KOPT-K1 (cell line): ENCODE measurements around the gene PLXDC1.
"Not testable (repeated sequence)": the region's sequence is repeated elsewhere in the genome, so short reads cannot be mapped to it uniquely, and the experiment has no call there.

Experiments used
- H3K27ac ChIP-seq: fragments of 200-600 bp; sonication (generic); 2 replicates; pipeline ENCODE4 v1.5.1; 2016; ENCODE audit warnings: antibody characterized with exemption, mild to moderate bottlenecking, low read depth, low read length; ENCODE audit not compliant: poor library complexity, severe bottlenecking
- H3K36me3 ChIP-seq: fragments of 200-600 bp; sonication (generic); 2 replicates; pipeline ENCODE4 v1.5.1; 2017; ENCODE audit warnings: antibody characterized with exemption, mild to moderate bottlenecking, low read length, moderate library complexity; ENCODE audit not compliant: insufficient read depth
- H3K9me3 ChIP-seq: fragments of 200-600 bp; sonication (generic); 2 replicates; pipeline ENCODE4 v1.5.1; 2017; ENCODE audit warnings: antibody characterized with exemption, low read length, mild to moderate bottlenecking; ENCODE audit not compliant: insufficient read depth, poor library complexity, severe bottlenecking

Gene PLXDC1

DNA sequence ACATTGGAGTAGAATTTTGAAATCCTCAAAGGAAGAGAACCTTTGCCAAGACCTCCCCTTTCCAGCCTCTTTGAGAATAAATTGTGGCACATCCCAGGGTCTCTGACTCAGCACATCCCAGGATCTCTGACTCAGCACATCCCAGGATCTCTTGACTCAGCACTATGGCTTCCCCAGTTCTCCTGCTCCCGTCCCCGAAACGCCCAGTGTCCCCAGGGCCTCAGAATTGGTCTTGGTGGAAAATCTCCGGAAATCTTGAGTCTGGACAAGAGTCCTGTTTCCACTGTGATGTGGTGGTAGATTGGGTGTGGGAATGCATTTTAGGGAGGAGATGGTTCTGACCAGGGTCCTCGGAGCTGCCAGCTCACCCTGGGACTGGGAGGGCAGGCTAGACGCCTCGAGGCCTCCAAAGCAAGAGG is 19.2 kb downstream of the PLXDC1 start:
- no peaks in the 10 kb centered on the region for H3K9me3 ChIP-seq
- H3K27ac ChIP-seq, result no peak overlapping the region
- no peaks in the 10 kb centered on the region for H3K36me3 ChIP-seq

DNA sequence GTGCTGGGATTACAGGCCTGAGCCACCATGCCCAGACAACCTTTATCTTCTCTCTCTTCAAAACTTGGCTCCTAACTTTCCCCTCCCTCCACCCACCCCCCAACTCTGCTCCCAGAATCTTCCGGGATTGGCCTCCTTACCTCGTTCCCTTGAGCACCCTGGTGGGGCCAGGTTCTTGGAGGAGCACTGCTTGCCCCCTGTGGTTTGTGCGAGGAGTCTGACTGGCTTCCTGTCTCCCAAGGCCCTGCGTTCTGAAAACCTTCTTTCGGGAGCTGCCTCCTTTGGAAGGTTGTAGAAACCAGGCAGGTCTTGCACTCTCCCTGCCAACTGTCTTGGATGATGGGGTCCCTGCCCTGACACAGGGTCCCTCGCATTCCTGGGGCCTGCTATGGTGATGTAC is 19.8 kb downstream of the PLXDC1 start:
- no peaks in the 10 kb centered on the region for H3K36me3 ChIP-seq
- H3K9me3 ChIP-seq, result no peaks in the 10 kb centered on the region
- no peak overlapping the region for H3K27ac ChIP-seq

DNA sequence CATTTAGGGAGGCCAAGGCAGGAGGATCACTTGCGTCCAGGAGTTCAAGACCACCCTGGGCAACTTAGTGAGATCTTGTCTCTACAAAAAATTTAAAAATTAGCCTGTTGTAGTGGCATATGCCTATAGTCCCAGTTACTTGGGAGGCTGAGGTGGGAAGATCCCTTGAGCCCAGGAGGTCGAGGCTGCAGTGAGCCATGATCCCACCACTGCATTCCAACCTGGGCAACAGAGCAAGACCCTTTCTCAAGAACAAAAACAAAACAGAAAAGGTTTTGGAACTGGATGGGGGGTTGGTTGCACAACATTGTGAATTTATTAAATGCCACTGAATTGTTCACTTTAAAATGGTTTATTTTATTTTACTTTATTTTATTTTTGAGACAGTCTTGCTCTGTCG is 21.2 kb downstream of the PLXDC1 start:
- Histone ChIP-seq H3K27ac (no peak overlapping the region), H3K9me3 (no peaks in the 10 kb centered on the region), H3K36me3 (no peaks in the 10 kb centered on the region)

DNA sequence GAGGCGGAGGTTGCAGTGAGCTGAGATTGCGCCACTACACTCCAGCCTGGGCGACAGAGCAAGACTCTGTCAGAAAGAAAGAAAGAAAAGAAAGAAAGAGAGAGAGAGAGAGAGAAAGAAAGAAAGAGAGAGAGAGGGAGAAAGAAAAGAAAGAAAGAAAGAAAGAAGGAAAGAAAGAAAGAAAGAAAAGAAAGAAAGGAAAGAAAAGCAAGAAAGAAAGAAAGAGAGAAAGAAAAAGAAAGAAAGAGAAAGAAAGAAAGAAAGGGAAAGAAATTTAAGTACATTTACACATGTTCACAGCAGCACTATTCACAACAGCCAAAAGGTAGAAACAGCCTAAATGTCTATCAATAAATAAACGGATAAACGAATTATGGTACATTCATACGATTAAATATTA is 21.9 kb downstream of the PLXDC1 start:
- H3K36me3 ChIP-seq, H3K9me3 ChIP-seq, H3K27ac ChIP-seq: not testable (repeated sequence)

DNA sequence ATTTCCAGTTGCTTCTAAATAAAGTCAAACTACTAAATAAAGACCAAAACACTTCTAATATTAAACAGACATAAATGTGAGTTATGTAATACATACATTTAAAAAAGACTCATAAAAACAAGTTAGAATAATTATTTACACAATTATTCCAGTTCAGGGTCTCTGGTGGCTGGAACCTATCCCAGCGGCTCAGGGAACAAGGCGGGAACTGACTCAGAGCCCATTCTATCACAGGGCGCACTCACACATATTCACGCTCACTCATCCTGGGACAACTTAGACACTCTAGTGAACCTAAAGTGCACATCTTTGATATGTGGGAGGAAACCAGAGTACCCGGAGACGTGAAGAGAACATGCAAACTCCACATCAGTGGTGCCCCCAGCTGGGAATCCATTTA is 25.0 kb downstream of the PLXDC1 start:
- Histone ChIP-seq H3K9me3 (no peaks in the 10 kb centered on the region), H3K27ac (no peak overlapping the region), H3K36me3 (no peaks in the 10 kb centered on the region)

DNA sequence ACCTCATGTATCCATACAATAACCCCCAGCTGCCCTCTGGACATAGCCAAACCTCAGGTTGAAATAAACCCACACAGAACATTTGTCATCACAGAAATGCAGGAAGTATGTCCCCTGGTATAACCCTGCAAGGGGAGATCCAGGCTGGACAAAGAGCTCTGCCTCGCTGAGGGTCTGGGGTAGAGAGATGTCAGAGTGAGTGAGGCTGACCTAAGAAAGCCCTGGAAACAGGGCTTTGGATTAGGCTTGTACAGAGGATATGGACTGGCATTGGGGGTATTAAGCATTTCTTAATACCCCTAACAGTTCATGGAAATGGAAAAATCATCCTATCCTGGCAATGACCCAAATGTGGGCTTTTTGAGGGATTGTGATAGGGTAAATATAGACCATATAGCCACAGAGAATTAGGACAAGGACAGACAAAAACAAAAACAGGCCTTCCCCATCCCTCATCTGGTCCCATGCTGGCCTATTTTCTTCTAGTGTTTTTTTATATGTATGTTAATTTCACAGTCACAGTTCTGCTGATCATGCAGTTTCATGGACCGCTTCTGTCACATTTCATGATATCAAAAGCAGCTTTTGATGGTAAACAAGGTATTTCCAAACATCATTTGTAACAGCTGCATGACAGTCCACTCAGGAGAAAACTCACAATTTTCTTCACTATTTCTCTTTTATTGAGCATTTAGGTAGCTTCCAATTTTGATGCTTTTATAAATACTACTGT is 26.1 kb downstream of the PLXDC1 start:
- no peaks in the 10 kb centered on the region for H3K36me3 ChIP-seq
- no peaks in the 10 kb centered on the region for H3K9me3 ChIP-seq
- H3K27ac ChIP-seq, result no peak overlapping the region

DNA sequence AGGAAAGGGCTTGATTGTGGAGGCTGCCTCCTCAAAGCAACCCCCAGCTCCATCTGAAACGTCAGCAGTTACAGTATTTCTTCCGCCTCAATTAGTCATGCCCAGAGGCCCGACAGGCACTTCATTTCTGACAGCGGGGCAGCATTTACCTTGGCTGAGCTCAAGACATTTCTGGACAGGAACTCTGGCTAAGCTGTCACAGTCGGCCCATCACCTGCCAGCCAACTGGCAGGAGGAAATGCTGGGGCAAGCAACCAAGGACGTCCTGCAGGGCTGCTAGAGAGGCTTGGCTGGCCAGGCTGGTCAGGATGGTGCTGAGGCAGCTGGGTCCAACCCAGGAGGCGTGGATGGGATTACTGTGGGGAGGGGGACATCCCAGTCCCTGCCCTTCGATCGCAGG is 27.8 kb downstream of the PLXDC1 start:
- no peak overlapping the region for H3K27ac ChIP-seq
- no peaks in the 10 kb centered on the region for H3K36me3 ChIP-seq
- no peaks in the 10 kb centered on the region for H3K9me3 ChIP-seq

DNA sequence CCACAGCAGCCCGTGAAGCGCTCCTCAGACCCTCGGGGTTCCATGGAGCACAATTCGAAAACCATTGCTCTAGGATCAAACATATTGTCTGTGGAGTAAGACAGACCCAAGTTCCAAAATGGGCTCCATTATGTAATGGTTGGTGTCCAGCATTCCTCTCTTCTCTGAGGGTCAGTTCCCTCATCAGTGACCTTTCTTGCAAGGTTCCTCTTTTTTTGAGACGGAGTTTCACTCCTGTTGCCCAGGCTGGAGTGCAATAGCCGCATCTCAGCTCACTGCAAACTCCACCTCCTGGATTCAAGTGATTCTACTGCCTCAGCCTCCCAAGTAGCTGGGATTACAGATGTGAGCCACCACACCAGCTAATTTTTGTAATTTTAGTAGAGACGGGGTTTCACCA is 28.4 kb downstream of the PLXDC1 start:
- no peak overlapping the region for H3K27ac ChIP-seq
- H3K36me3 ChIP-seq, result no peaks in the 10 kb centered on the region

DNA sequence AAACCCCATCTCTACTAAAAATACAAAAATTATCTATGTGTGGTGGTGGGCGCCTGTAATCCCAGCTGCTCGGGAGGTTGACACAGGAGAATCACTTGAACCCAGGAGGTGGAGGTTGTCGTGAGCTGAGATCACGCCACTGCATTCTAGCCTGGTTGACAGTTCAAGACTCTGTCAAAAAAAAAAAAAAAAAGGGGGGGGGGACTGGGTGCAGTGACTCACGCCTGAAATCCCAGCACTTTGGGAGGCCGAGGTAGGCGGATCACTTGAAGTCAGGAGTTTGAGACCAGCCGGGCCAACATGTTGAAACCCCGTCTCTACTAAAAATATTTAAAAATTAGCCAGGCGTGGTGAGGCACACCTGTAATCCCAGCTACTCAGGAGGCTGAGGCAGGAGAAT is 29.5 kb downstream of the PLXDC1 start:
- not testable (repeated sequence) for H3K36me3 ChIP-seq, H3K9me3 ChIP-seq, H3K27ac ChIP-seq

More for the DNA sequence above, 28.4 kb downstream of the PLXDC1 start:
- H3K9me3 ChIP-seq, result no peaks in the 10 kb centered on the region

DNA sequence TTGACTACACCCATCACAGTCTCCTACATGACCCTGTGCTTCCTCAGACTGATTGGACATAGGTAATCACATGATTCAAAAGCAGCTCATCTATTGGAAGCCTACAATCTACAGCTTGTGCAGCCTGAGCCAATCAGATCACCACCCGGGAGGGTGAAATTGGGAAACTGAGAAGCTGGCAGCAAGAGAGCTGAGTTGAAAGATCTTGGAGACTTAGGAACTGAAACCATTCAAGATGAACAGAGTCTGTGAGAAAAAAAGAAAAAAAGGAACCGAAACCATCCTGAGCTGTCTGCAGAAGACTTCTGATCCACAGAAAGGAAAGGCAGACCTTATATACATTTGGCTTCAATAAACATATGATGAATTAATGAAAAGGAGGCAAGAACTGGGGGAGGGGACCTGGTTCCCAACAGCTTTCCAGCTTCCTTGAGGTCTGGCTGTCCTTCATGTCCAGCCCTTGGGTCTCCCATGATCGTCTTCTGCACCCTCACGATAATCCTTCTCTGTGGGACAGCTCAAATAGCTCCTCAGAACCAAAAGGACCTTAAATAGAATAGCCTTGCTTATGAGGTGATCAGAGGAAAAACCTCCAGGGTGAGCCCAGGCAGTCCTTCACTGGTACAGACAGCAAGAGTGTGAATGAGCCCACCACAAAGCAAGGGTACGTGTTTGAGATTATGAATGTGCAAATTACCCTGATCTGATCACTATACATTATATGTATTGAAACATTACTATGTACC is 32.6 kb downstream of the PLXDC1 start:
- Histone ChIP-seq H3K36me3 (no peaks in the 10 kb centered on the region), H3K9me3 (no peaks in the 10 kb centered on the region), H3K27ac (no peak overlapping the region)

DNA sequence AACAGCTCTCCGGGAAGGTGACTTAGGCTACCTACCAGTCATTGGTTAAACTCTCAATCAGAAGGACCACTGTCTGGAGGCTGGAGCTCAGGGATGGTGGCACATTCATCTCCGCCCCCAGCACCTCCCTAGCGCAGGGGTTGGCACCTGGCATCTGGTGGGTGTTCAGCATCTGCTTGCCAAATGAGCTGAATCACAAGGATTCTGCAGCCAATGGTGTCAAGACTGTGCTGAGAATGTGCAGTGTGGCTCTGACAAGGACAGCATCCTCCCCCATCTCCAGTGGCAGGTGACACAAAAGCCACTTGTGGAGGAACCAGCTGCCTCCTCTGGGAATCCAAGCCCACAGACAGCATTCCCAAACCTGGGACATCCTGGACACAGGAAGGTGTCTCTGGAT is 35.2 kb downstream of the PLXDC1 start:
- H3K9me3 ChIP-seq, result no peaks in the 10 kb centered on the region
- H3K36me3 ChIP-seq, result no peaks in the 10 kb centered on the region

DNA sequence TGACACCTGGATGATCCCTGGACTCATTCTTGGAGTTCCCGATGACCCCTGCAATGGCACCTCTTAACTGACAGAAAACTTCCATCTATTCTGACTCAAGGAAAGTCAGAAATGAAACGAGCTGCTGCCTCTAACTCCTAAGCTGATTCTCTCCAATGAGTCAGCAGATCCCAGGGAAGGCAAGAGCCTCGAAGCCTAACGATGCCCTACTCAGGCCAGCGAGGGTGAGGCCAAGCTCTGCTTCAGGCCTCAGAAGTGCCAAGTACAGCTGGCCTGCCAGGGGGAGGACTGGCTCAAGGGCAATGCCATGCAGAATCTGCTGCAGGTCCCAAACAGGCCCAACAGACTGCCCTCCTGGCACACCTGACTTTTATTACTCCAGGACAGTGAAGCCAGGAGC is 36.3 kb downstream of the PLXDC1 start:
- no peak overlapping the region for H3K27ac ChIP-seq
- no peaks in the 10 kb centered on the region for H3K36me3 ChIP-seq

More for the DNA sequence above, 35.2 kb downstream of the PLXDC1 start:
- H3K27ac ChIP-seq, result no peak overlapping the region

DNA sequence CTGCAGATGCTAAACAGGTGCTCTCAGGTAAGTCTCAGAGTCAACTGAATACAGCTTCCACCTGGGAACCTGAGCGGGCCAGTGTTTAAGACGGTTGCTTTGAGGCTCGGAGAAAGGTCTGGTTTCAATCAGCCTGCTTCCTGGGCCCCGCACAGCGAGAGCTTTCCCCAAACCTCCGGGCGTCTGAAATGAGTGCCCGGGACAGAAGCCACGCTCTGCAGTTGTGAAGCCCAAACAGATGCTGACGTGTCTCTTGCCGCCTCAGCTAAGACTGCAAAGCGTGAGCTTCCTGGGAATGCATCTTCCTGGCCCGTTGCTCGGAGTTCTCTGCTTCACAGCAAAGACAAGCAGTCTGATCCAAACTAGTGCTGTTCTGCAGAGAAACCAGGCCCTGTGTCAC is 36.7 kb downstream of the PLXDC1 start:
- H3K9me3 ChIP-seq, result no peaks in the 10 kb centered on the region

More for the DNA sequence above, 36.3 kb downstream of the PLXDC1 start:
- no peaks in the 10 kb centered on the region for H3K9me3 ChIP-seq

DNA sequence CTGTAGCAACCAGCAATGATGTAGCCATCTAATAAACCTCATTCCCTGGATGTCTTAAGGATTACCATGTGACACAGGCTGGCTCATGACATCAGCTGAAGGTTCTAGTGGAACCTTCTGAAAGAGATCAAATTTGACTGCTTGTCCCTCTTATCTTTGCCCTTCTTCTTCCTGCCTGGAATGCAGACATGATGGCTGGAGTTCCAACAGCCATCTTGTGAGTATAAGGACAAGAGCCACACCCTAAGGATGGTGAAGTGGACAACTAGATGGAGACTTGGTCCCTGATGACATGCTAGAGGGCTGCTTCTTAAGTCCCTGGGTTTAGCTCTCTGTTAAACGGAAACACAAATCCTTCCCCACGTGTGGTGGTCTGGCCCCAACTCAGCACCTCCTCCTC is 37.6 kb downstream of the PLXDC1 start:
- Histone ChIP-seq H3K27ac (no peak overlapping the region), H3K9me3 (no peaks in the 10 kb centered on the region), H3K36me3 (no peaks in the 10 kb centered on the region)

More for the DNA sequence above, 36.7 kb downstream of the PLXDC1 start:
- H3K27ac ChIP-seq, result no peak overlapping the region
- no peaks in the 10 kb centered on the region for H3K36me3 ChIP-seq

DNA sequence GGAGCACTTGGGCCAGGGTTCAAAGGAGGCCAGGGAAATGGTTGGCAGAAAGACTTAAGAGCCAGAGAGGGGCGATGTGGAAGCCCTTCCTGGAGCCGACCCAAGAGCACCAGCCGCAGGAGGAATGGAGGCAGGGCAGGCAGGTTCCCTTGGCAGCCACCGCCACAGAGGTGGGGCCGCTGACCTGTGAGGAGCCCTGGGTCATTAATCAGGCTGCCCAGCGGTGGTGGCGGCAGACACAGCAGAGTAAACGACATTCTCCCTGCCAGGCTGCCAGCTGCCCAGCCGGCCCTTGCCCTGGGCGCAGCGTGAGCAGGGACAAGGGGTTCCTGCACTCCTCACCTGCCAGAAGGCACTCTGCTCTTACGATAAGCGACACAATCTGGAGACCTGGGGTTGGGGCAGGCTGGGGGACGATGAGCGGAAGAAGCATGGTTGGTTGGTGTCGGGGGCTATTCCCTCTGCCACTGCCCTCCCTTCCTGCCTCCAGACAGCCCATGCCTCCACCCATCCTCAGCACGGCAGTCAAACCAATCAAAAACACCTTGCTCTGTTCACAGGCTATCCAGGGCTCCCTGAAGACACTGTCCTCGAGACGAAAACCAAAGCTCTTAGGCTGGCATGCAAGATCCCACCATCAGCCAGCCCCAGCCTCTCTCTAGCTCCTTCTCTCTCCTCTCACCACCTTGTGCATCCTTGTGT is 40.9 kb downstream of the PLXDC1 start:
- Histone ChIP-seq H3K36me3 (no peaks in the 10 kb centered on the region), H3K9me3 (no peaks in the 10 kb centered on the region), H3K27ac (no peak overlapping the region)
